HUDEP-2 (cell line): ENCODE results near the gene AK3.
A peak's percentile ranks its signal among the peaks of the same experiment; 100 is the strongest.

Source experiments
- DNase-seq, 76 experiments: peaks; one replicate each; lab custom pipeline; 2025; ENCODE audit not compliant: unreplicated experiment in 76 of 76; lab: John Stamatoyannopoulos, UW

AK3 gene

GRCh38 chr9:4713849-4714248 lies 27.2 kb downstream of the AK3 start:
- no peak for DNase-seq

GRCh38 chr9:4709380-4709779 lies 31.6 kb downstream of the AK3 start:
- no peak for DNase-seq

GRCh38 chr9:4706971-4707622 lies 33.9 kb downstream of the AK3 start:
- no peak for DNase-seq

GRCh38 chr9:4706021-4706420 lies 35.0 kb downstream of the AK3 start:
- no peak for DNase-seq

- DNase-seq: no peak
Observed at GRCh38 chr9:4704129-4704528, 36.9 kb downstream of the AK3 start.

- no peak for DNase-seq
Observed at GRCh38 chr9:4701526-4701925, 39.5 kb downstream of the AK3 start.

- no peak for DNase-seq
Observed at GRCh38 chr9:4700932-4701331, 40.1 kb downstream of the AK3 start.

GRCh38 chr9:4700091-4700490 lies 40.9 kb downstream of the AK3 start:
- DNase-seq: peak in 1 of 76 experiments; percentile 8

- DNase-seq: no peak
Observed at GRCh38 chr9:4691795-4692194, 49.2 kb downstream of the AK3 start.

GRCh38 chr9:4690144-4690543 lies 50.9 kb downstream of the AK3 start:
- DNase-seq: no peak

- DNase-seq: peak in 1 of 76 experiments; percentile 15
Observed at GRCh38 chr9:4689687-4690104, 51.3 kb downstream of the AK3 start.

- peak in 18 of 76 experiments; percentile 2 to 61 (median 14) for DNase-seq
Observed at GRCh38 chr9:4689021-4689420, 52.0 kb downstream of the AK3 start.

- peak in 10 of 76 experiments; percentile 3 to 38 (median 15) for DNase-seq
Observed at GRCh38 chr9:4686584-4686983, 54.4 kb downstream of the AK3 start.

GRCh38 chr9:4686112-4686511 lies 54.9 kb downstream of the AK3 start:
- peak in 35 of 76 experiments; percentile 6 to 69 (median 40) for DNase-seq

GRCh38 chr9:4684820-4685219 lies 56.2 kb downstream of the AK3 start:
- DNase-seq: no peak

GRCh38 chr9:4680750-4681149 lies 60.3 kb downstream of the AK3 start:
- no peak for DNase-seq

- DNase-seq: no peak
Observed at GRCh38 chr9:4680173-4680525, 60.9 kb downstream of the AK3 start.

- DNase-seq: peak in 75 of 76 experiments; percentile 58 to 98 (median 94)
Observed at GRCh38 chr9:4679268-4680172, 61.5 kb downstream of the AK3 start, which contains the start of gene CDC37L1. Gene CDC37L1 (plus strand): TSS chr9:4679569. CDS start chr9:4679768, 199 bp downstream.

GRCh38 chr9:4678679-4679267 lies 62.2 kb downstream of the AK3 start:
- DNase-seq: peak in 24 of 76 experiments; percentile 8 to 74 (median 38)

GRCh38 chr9:4677392-4677791 lies 63.6 kb downstream of the AK3 start:
- no peak for DNase-seq

- DNase-seq: no peak
Observed at GRCh38 chr9:4674783-4675182, 66.2 kb downstream of the AK3 start.
